Kidney epithelial cell (primary cell): ENCODE results near the gene BGLAP. TPM values are rescaled to one million over a fixed set of nuclear protein-coding genes. Genes with fewer than 3 reads are reported as not detected.
"Not testable (repeated sequence)": the region's sequence is repeated elsewhere in the genome, so short reads cannot be mapped to it uniquely, and the experiment has no call there.

Source experiments
- DNase-seq: peaks from one replicate; pipeline ENCODE4 v3.0.0-alpha.2; 2010; ENCODE audit warnings: low read depth
- H3K27me3 ChIP-seq: 2 replicates; pipeline ENCODE4 v1.6.0; 2011; ENCODE audit warnings: low read length; ENCODE audit not compliant: control insufficient read depth, insufficient read depth
- H3K36me3 ChIP-seq: 2 replicates; pipeline ENCODE4 v1.5.1; 2011; ENCODE audit warnings: low read length; ENCODE audit not compliant: control insufficient read depth, insufficient read depth
- H3K4me3 ChIP-seq: 2 replicates; pipeline ENCODE4 v1.5.1; 2011; ENCODE audit warnings: low read depth, mild to moderate bottlenecking, control low read depth, low read length
- CTCF ChIP-seq: IDR thresholded peaks from 2 replicates; pipeline ENCODE4 v1.5.1; 2011; ENCODE audit warnings: mild to moderate bottlenecking, moderate library complexity, low read length, control low read depth, inconsistent platforms; ENCODE audit not compliant: insufficient read depth, poor library complexity, severe bottlenecking
- total RNA-seq: library from RNA; depleted of rRNA; stranded (reverse); fragments of >200 nt; gene quantifications from 2 replicates; pipeline ENCODE4 v1.2.3, GENCODE V29; 2015

The BGLAP gene
- total RNA-seq, 1 donor from 2014 or later = not detected

- peak within 1 kb of the TSS; percentile 63 for H3K4me3 ChIP-seq
- no peaks in the 10 kb centered on the region for H3K36me3 ChIP-seq
- H3K27me3 ChIP-seq = no peaks in the 10 kb centered on the region
- DNase-seq = peak; percentile 85
- TF ChIP-seq CTCF = no peak
Measured at GRCh38 chr1:156212833-156213643, 28.9 kb upstream of the BGLAP start, which contains the start of gene PMF1. PMF1 (plus strand) TSS chr1:156213007; CDS start chr1:156213016, 9 bp downstream.

- no peaks in the 10 kb centered on the region for H3K36me3 ChIP-seq
- no peaks in the 10 kb centered on the region for H3K27me3 ChIP-seq
- TF ChIP-seq CTCF = no peak
- no peak for DNase-seq
- H3K4me3 ChIP-seq = peak overlapping the region; percentile 63
Measured at GRCh38 chr1:156213644-156213966, 28.4 kb upstream of the BGLAP start.

GRCh38 chr1:156214024-156214748 is 27.8 kb upstream of the BGLAP start:
- no peak for DNase-seq

GRCh38 chr1:156216361-156217086 is 25.5 kb upstream of the BGLAP start:
- not testable (repeated sequence) for DNase-seq, H3K36me3 ChIP-seq, H3K27me3 ChIP-seq, H3K4me3 ChIP-seq

More at GRCh38 chr1:156214024-156214748, 27.8 kb upstream of the BGLAP start:
- H3K4me3 ChIP-seq = no peak overlapping the region
- no peaks in the 10 kb centered on the region for H3K36me3 ChIP-seq
- no peak for TF ChIP-seq CTCF
- H3K27me3 ChIP-seq = no peaks in the 10 kb centered on the region

- DNase-seq = no peak
- no peaks in the 10 kb centered on the region for H3K36me3 ChIP-seq
- H3K4me3 ChIP-seq = no peak overlapping the region
- no peak for TF ChIP-seq CTCF
- H3K27me3 ChIP-seq = no peaks in the 10 kb centered on the region
Measured at GRCh38 chr1:156217871-156218270, 24.1 kb upstream of the BGLAP start.

GRCh38 chr1:156220226-156220625 is 21.8 kb upstream of the BGLAP start:
- Histone ChIP-seq H3K4me3 (no peak overlapping the region), H3K36me3 (no peaks in the 10 kb centered on the region), H3K27me3 (no peaks in the 10 kb centered on the region)
- no peak for DNase-seq
- no peak for TF ChIP-seq CTCF
